IMR-90 (cell line): ENCODE data around the gene RBFOX1. TPM values are rescaled to one million over a fixed set of nuclear protein-coding genes. Genes with fewer than 3 reads are reported as not detected.

ENCODE experiments used
- ATAC-seq: fragments of 200-7000 bp; cut with Tn5 transposase; 2 replicates; pipeline ENCODE4 v1.9.1; 2020; ENCODE audit warnings: low read depth, mild to moderate bottlenecking, moderate library complexity
- BruUV-seq: library from RNA; stranded (reverse); fragments of 400-500 nt; replicated peaks from 2 replicates; lab custom pipeline; 2021; lab: Mats Ljungman, UMichigan
- CTCF ChIA-PET: fragments of 300-600 bp; formaldehyde crosslinking; extraction: SDS; loops from one replicate; lab custom pipeline; 2021; ENCODE audit warnings: antibody characterized with exemption; lab: Yijun Ruan, JAX
- POLR2A ChIA-PET: fragments of 300-600 bp; sonication (Branson Sonifier 250); formaldehyde crosslinking; loops from one replicate; lab custom pipeline; 2022; ENCODE audit warnings: antibody characterized with exemption; ENCODE audit not compliant: unreplicated experiment; lab: Charles Lee
- DNase-seq: peaks from one replicate; pipeline ENCODE4 v3.0.0; 2013
- H2AFZ ChIP-seq: replicated peaks from 2 replicates; pipeline ENCODE3; 2013; ENCODE audit warnings: low read length, mild to moderate bottlenecking; ENCODE audit not compliant: poor library complexity
- H2AK5ac ChIP-seq: 2 replicates; pipeline ENCODE4 v1.6.1; 2013; ENCODE audit warnings: low read depth, low read length, inconsistent platforms
- H2AK9ac ChIP-seq: replicated peaks from 2 replicates; pipeline ENCODE3; 2013; ENCODE audit warnings: mild to moderate bottlenecking, low read depth, low read length, moderate library complexity; ENCODE audit not compliant: poor library complexity
- H2BK120ac ChIP-seq: 2 replicates; pipeline ENCODE4 v1.6.1; 2013; ENCODE audit warnings: low read depth, low read length, inconsistent platforms
- H2BK15ac ChIP-seq: 3 replicates; pipeline ENCODE4 v1.6.1; 2013; ENCODE audit warnings: low read depth, low read length, inconsistent platforms
- H2BK20ac ChIP-seq: 2 replicates; pipeline ENCODE4 v1.6.1; 2013; ENCODE audit warnings: low read depth, mild to moderate bottlenecking, inconsistent platforms, low read length, moderate library complexity
- H2BK5ac ChIP-seq: 2 replicates; pipeline ENCODE4 v1.6.1; 2013; ENCODE audit warnings: mild to moderate bottlenecking, low read depth, low read length, inconsistent platforms; ENCODE audit not compliant: poor library complexity, severe bottlenecking
- H3K14ac ChIP-seq: replicated peaks from 2 replicates; pipeline ENCODE4 v1.6.1; 2013; ENCODE audit warnings: low read depth, low read length, inconsistent platforms
- H3K18ac ChIP-seq: 2 replicates; pipeline ENCODE4 v1.6.1; 2013; ENCODE audit warnings: low read depth, low read length, control low read depth
- H3K23ac ChIP-seq: 2 replicates; pipeline ENCODE4 v1.6.1; 2013; ENCODE audit warnings: low read depth, low read length, inconsistent platforms
- H3K27ac ChIP-seq: 2 replicates; pipeline ENCODE4 v1.5.1; 2013; ENCODE audit warnings: mild to moderate bottlenecking, control low read depth, low read length; ENCODE audit not compliant: insufficient read depth
- H3K27me3 ChIP-seq: 2 replicates; pipeline ENCODE4 v1.6.1; 2013; ENCODE audit warnings: low read length; ENCODE audit not compliant: control insufficient read depth, insufficient read depth
- H3K36me3 ChIP-seq: 2 replicates; pipeline ENCODE4 v1.6.1; 2013; ENCODE audit warnings: low read length, mixed read lengths; ENCODE audit not compliant: control insufficient read depth, insufficient read depth
- H3K4ac ChIP-seq: 2 replicates; pipeline ENCODE4 v1.6.1; 2013; ENCODE audit warnings: low read depth, low read length, inconsistent platforms
- H3K4me1 ChIP-seq: 2 replicates; pipeline ENCODE4 v1.6.1; 2013; ENCODE audit warnings: low read length, mixed read lengths; ENCODE audit not compliant: control insufficient read depth, insufficient read depth
- H3K4me2 ChIP-seq: 2 replicates; pipeline ENCODE4 v1.6.1; 2013; ENCODE audit warnings: low read depth, mild to moderate bottlenecking, control low read depth, low read length, moderate library complexity
- H3K4me3 ChIP-seq: 2 replicates; pipeline ENCODE4 v1.5.1; 2013; ENCODE audit warnings: low read depth, mild to moderate bottlenecking, control low read depth, low read length, moderate library complexity; ENCODE audit not compliant: insufficient read depth
- H3K56ac ChIP-seq: 2 replicates; pipeline ENCODE4 v1.6.1; 2013; ENCODE audit warnings: low read length, inconsistent platforms; ENCODE audit not compliant: insufficient read depth; ENCODE audit errors: extremely low read depth
- H3K79me1 ChIP-seq, 2 experiments: 2 replicates each; pipeline ENCODE4 v1.6.1; 2013; ENCODE audit warnings: low read length in 2 of 2, inconsistent platforms in 1 of 2, low read depth in 1 of 2
- H3K9ac ChIP-seq: 2 replicates; pipeline ENCODE4 v1.6.1; 2013; ENCODE audit warnings: low read depth, low read length, control low read depth
- H3K9me1 ChIP-seq: 2 replicates; pipeline ENCODE4 v1.6.1; 2013; ENCODE audit warnings: low read length, inconsistent platforms; ENCODE audit not compliant: insufficient read depth
- H3K9me3 ChIP-seq: 2 replicates; pipeline ENCODE4 v1.6.1; 2013; ENCODE audit warnings: low read length; ENCODE audit not compliant: control insufficient read depth, insufficient read depth
- H4K20me1 ChIP-seq: 2 replicates; pipeline ENCODE4 v1.6.1; 2013; ENCODE audit warnings: low read length, inconsistent platforms; ENCODE audit not compliant: insufficient read depth
- H4K5ac ChIP-seq: 2 replicates; pipeline ENCODE4 v1.6.1; 2013; ENCODE audit warnings: mild to moderate bottlenecking, low read depth, low read length, control low read depth
- H4K8ac ChIP-seq, 2 experiments: 2 replicates each; pipeline ENCODE4 v1.6.1; 2013; ENCODE audit warnings: low read depth in 2 of 2, low read length in 2 of 2, control low read depth in 1 of 2, inconsistent platforms in 1 of 2
- H4K91ac ChIP-seq: 2 replicates; pipeline ENCODE4 v1.6.1; 2013; ENCODE audit warnings: low read depth, low read length, inconsistent platforms; ENCODE audit not compliant: insufficient read depth
- CEBPB ChIP-seq: IDR thresholded peaks from 2 replicates; pipeline ENCODE4 v1.6.1; 2012; ENCODE audit warnings: low read depth, low read length, improper control_type of control experiment
- CHD1 ChIP-seq: IDR thresholded peaks from 2 replicates; pipeline ENCODE4 v1.6.1; 2012; ENCODE audit warnings: low read depth, low read length, improper control_type of control experiment
- FOS ChIP-seq: fragments of 150-350 bp; IDR thresholded peaks from 2 replicates; pipeline ENCODE4 v1.6.1; 2016; ENCODE audit warnings: low read depth, low read length
- MAFK ChIP-seq: IDR thresholded peaks from 2 replicates; pipeline ENCODE4 v1.6.1; 2012; ENCODE audit warnings: low read depth, low read length, improper control_type of control experiment
- MXI1 ChIP-seq: IDR thresholded peaks from 2 replicates; pipeline ENCODE4 v1.6.1; 2012; ENCODE audit warnings: low read depth, mild to moderate bottlenecking, low read length, moderate library complexity, borderline replicate concordance
- NFE2L2 ChIP-seq: fragments of 150-350 bp; IDR thresholded peaks from 2 replicates; pipeline ENCODE4 v1.6.1; 2016; ENCODE audit warnings: low read depth, mild to moderate bottlenecking, low read length
- POLR2A ChIP-seq: IDR thresholded peaks from 2 replicates; pipeline ENCODE4 v1.6.1; 2012; ENCODE audit warnings: mild to moderate bottlenecking, low read depth, low read length
- RCOR1 ChIP-seq: IDR thresholded peaks from 2 replicates; pipeline ENCODE4 v1.6.1; 2012; ENCODE audit warnings: mild to moderate bottlenecking, low read length, improper control_type of control experiment; ENCODE audit not compliant: insufficient replicate concordance
- RFX5 ChIP-seq: IDR thresholded peaks from 2 replicates; pipeline ENCODE4 v1.8.0; 2012; ENCODE audit warnings: low read depth, mild to moderate bottlenecking, low read length, moderate library complexity
- SMC3 ChIP-seq: fragments of 150-350 bp; IDR thresholded peaks from 2 replicates; pipeline ENCODE4 v1.6.1; 2016; ENCODE audit warnings: low read depth, mild to moderate bottlenecking, antibody characterized with exemption, low read length, moderate library complexity
- WGBS, 2 experiments: methylation state at CpG; one replicate each; pipeline versions ENCODE4 v1.1.5 to v1.1.7; 2013; ENCODE audit warnings: missing lambda C conversion rate in 2 of 2; ENCODE audit not compliant: insufficient read length in 1 of 2; ENCODE audit errors: extremely low coverage in 2 of 2; 5-methylcytosine and 5-hydroxymethylcytosine counted together
- dilution Hi-C: fragments of 300-500 bp; cut with HindIII; formaldehyde crosslinking; loops from one replicate; pipeline ENCODE4 v1.14.3; 2018; ENCODE audit warnings: low sequenced_read_pairs; ENCODE audit not compliant: unreplicated experiment
- in situ Hi-C: fragments of 300-500 bp; cut with MboI; formaldehyde crosslinking; loops from 3 replicates; pipeline ENCODE4 v1.14.3; 2019; ENCODE audit warnings: low sequenced_read_pairs, inconsistent platforms, mixed read lengths
- intact Hi-C: fragments of 100-400 bp; cut with micrococcal nuclease; formaldehyde crosslinking; loops from 2 replicates; pipeline ENCODE4 v1.10.0; 2022
- polyA plus RNA-seq, 3 experiments: library from polyadenylated mRNA; depleted of rRNA; stranded (reverse); fragments of >200 nt; gene quantifications; 2 replicates each; pipeline ENCODE4 v1.2.3, GENCODE V29; 2012; ENCODE audit warnings: low replicate concordance in 1 of 3
- total RNA-seq: library from RNA; depleted of rRNA; stranded (reverse); fragments of >200 nt; gene quantifications from 2 replicates; pipeline ENCODE4 v1.2.3, GENCODE V29; 2012
- TF ChIP-seq, protein P1 (sequence below): fragments of 150-350 bp; IDR thresholded peaks from 2 replicates; pipeline ENCODE4 v1.6.1; 2016; ENCODE audit warnings: low read depth, mild to moderate bottlenecking, low read length, moderate library complexity, borderline replicate concordance
- TF ChIP-seq, protein P2 (sequence below): conservative IDR thresholded peaks from 2 replicates; pipeline ENCODE4 v1.5.1; 2012; ENCODE audit warnings: mild to moderate bottlenecking, low read depth, low read length, improper control_type of control experiment
- TF ChIP-seq, protein P3 (sequence below): fragments of 150-350 bp; IDR thresholded peaks from 2 replicates; pipeline ENCODE4 v1.6.1; 2017; ENCODE audit warnings: mild to moderate bottlenecking, antibody characterized with exemption, low read length, low read depth

RBFOX1 gene
- total and polyA plus RNA-seq, 2 of the 4 experiments (the other 2 are of a cell fraction) = not detected

DNA sequence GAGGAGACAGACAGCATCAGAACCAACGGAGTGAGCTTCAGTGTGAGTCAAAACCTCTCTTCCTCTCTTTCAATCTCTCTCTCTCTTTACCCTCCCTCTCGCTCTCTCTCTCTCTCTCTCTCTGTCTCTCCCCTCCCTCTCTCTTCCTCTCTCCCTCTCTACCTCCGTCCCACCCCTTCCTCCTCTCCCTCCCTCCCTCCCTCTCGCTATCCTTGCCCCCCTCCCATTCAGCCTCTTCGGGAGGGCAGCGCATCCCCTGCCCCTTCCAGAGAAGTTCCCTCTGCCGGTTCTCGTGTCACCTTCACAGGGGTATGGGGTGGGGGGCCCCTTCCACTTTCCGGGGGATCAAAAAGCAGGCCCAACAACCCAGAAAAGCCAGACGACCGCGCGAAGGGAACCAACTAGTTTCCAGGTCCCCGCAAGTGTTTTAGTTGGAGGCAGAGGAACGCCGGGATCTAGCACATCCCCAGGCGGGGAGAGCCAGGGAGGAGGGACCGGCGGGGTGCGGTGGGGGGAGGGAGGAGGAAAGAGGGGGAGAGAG is 28.9 kb upstream of the RBFOX1 start:
- Histone ChIP-seq H3K27me3 (no peaks in the 10 kb centered on the region), H2BK15ac (no peak overlapping the region), H3K4me3 (no peak overlapping the region), H3K9me3 (peaks cover 8% of the 10 kb centered on the region; the same call in 1 of the 2 replicates), H4K8ac (no peak overlapping the region), H2BK120ac (no peak overlapping the region), H3K56ac (no peak overlapping the region), H2BK20ac (no peak overlapping the region), H3K79me1 (no peaks in the 10 kb centered on the region), H3K4me1 (no peaks in the 10 kb centered on the region), H4K91ac (no peak overlapping the region), H3K9ac (no peak overlapping the region), H2AFZ (no peak overlapping the region), H4K20me1 (no peaks in the 10 kb centered on the region), H3K9me1 (no peaks in the 10 kb centered on the region), H3K36me3 (no peaks in the 10 kb centered on the region), H2AK9ac (no peak overlapping the region), H4K5ac (no peak overlapping the region), H2AK5ac (no peak overlapping the region), H3K18ac (no peak overlapping the region), H3K14ac (no peak overlapping the region), H2BK5ac (no peak overlapping the region), H3K27ac (no peak overlapping the region), H3K23ac (no peak overlapping the region), H3K4ac (no peak overlapping the region), H3K4me2 (no peak overlapping the region)
- WGBS, 2 experiments = no CpG with 5 or more reads among the region's 20 CpGs
- ATAC-seq = no peak
- ChIA-PET CTCF (no interaction called here), POLR2A (no interaction called here)
- intact Hi-C loops = no loop called here
- BruUV-seq = no TSS peak
- DNase-seq = no peak
- in situ Hi-C loops = no loop called here
- dilution Hi-C loops = no loop called here
- TF ChIP-seq, protein P1, sequence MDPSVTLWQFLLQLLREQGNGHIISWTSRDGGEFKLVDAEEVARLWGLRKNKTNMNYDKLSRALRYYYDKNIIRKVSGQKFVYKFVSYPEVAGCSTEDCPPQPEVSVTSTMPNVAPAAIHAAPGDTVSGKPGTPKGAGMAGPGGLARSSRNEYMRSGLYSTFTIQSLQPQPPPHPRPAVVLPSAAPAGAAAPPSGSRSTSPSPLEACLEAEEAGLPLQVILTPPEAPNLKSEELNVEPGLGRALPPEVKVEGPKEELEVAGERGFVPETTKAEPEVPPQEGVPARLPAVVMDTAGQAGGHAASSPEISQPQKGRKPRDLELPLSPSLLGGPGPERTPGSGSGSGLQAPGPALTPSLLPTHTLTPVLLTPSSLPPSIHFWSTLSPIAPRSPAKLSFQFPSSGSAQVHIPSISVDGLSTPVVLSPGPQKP = no peak
- TF ChIP-seq, protein P2, sequence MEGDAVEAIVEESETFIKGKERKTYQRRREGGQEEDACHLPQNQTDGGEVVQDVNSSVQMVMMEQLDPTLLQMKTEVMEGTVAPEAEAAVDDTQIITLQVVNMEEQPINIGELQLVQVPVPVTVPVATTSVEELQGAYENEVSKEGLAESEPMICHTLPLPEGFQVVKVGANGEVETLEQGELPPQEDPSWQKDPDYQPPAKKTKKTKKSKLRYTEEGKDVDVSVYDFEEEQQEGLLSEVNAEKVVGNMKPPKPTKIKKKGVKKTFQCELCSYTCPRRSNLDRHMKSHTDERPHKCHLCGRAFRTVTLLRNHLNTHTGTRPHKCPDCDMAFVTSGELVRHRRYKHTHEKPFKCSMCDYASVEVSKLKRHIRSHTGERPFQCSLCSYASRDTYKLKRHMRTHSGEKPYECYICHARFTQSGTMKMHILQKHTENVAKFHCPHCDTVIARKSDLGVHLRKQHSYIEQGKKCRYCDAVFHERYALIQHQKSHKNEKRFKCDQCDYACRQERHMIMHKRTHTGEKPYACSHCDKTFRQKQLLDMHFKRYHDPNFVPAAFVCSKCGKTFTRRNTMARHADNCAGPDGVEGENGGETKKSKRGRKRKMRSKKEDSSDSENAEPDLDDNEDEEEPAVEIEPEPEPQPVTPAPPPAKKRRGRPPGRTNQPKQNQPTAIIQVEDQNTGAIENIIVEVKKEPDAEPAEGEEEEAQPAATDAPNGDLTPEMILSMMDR = no peak
- TF ChIP-seq NFE2L2 (no peak), POLR2A (no peak), SMC3 (no peak), MXI1 (no peak), FOS (no peak), CHD1 (no peak), RCOR1 (no peak), RFX5 (no peak), MAFK (no peak), CEBPB (no peak)
- TF ChIP-seq, protein P3, sequence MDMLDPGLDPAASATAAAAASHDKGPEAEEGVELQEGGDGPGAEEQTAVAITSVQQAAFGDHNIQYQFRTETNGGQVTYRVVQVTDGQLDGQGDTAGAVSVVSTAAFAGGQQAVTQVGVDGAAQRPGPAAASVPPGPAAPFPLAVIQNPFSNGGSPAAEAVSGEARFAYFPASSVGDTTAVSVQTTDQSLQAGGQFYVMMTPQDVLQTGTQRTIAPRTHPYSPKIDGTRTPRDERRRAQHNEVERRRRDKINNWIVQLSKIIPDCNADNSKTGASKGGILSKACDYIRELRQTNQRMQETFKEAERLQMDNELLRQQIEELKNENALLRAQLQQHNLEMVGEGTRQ = no peak
